Left renal pelvis (tissue), 4 donors: ENCODE data around the gene TIAM2. TPM values are rescaled to one million over a fixed set of nuclear protein-coding genes. Genes with fewer than 3 reads are reported as not detected.
"Not testable (repeated sequence)": the region's sequence is repeated elsewhere in the genome, so short reads cannot be mapped to it uniquely, and the experiment has no call there.

Source experiments
- DNase-seq, 4 donors: peaks; one replicate each; pipeline ENCODE4 v3.0.0-alpha.2; 2013; ENCODE audit warnings: low read depth in 4 of 4, low spot score in 3 of 4
- polyA plus RNA-seq, 4 donors: library from polyadenylated mRNA; unstranded; fragments of 120-200 nt; gene quantifications; one replicate each; pipeline ENCODE4 v1.2.1, GENCODE V29; 2013; ENCODE audit not compliant: insufficient read length in 4 of 4

The TIAM2 gene
- polyA plus RNA-seq, 4 donors: 18.4 to 22.2 (median 21.1) TPM

GRCh38 chr6:155219858-155220301 lies 224.8 kb downstream of the TIAM2 start:
- no peak for DNase-seq

DNA sequence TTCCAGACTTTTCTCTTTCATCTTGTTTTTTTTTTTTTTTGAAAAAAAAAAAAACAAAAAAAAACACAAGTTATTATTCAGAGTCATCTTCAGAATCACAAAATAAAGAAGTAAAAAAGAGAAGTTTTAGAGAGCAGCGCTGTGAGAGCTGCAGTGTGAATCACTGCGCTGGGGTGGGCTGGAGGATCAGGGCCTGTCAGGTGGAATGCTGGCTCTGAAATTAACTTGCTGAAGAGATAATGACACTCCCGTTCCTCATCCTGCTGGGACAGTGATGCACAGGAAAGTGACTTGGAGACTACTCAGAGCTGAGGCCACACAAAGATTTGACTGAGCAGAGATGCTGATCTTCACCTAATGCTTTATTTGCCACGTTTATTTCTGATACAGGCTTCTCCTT lies 226.0 kb downstream of the TIAM2 start:
- DNase-seq: no peak

DNA sequence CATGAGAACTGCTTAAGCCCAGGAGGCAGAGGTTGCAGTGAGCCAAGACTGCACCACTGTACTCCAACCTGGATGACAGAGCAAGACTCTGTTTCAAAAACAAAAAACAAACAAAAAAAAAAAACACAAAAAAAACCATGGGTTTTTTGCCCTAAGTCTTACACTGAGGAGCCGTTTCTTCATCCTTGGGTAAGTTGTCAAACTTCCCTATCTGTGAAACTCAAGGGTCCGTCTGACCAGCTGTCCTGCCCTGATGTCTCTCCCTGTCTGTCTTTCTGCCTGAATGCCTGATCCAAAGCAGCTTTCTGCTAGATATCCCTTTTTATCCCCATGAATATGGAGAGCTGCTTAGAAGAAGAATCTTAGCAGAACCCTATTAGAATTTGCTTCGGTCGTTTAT lies 227.4 kb downstream of the TIAM2 start:
- no peak for DNase-seq

- DNase-seq: no peak
Observed at GRCh38 chr6:155223646-155224451, 228.7 kb downstream of the TIAM2 start.

DNA sequence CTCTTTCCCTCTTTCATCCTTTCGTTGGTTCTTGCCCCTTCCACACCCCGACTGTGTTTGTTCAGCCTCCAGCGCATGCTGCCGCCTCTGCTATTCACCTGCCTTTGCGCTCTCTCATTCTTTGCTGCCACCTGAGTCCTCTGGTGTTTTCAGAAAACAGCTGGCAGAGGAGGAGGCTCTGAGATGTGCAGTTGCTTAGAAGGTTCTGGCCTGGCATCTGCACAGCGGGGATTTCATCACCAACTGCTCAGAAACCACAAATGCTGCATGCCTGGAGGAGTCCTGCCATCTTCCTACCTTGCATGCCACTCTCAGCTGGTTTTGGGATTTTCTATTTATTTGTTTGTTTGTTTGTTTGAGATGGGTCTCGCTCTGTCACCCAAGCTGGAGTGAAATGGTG lies 229.5 kb downstream of the TIAM2 start:
- no peak for DNase-seq

DNA sequence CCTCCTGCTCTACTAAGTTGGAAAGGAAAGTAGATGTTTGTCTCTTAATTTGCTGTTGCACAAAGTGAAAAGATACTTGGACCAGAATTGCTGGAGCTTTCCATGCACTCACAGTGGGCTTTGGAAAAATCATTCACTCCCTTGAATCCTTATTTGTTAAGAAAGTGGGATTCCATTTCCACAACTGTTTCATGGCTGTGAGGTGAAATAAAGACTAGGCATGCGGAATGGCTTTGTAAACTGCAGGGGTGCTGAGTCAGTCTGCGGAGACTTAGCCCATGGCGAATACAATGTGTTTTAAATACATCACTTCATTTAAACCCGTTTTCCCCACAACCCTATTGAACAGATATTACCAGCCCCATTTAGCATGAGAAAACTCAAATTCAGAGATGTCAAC lies 231.9 kb downstream of the TIAM2 start:
- no peak for DNase-seq

GRCh38 chr6:155228546-155229166 lies 233.5 kb downstream of the TIAM2 start:
- no peak for DNase-seq

DNA sequence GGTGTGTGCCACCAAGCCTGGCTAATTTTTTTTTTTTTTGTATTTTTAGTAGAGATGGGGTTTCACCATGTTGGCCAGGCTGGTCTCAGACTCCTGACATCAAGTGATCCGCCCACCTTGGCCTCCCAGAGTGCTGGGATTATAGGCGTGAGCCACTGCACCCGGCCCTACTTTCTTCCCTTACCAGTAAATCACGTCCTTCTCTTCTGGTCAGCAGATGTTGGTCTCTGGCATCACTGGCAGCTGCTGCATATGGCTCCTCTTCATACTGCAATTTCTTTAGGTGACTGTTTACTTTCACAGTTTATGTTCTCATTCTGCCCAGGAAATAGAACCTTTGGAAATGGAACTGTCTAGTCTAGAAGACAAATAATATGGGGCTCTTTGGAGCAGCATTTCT lies 235.9 kb downstream of the TIAM2 start:
- not testable (repeated sequence) for DNase-seq

- no peak for DNase-seq
Observed at GRCh38 chr6:155232848-155233247, 237.7 kb downstream of the TIAM2 start.

GRCh38 chr6:155234167-155234566 lies 239.1 kb downstream of the TIAM2 start:
- DNase-seq: no peak

GRCh38 chr6:155234687-155235086 lies 239.6 kb downstream of the TIAM2 start:
- DNase-seq: no peak

- no peak for DNase-seq
Observed at GRCh38 chr6:155235087-155235486, 240.0 kb downstream of the TIAM2 start.

DNA sequence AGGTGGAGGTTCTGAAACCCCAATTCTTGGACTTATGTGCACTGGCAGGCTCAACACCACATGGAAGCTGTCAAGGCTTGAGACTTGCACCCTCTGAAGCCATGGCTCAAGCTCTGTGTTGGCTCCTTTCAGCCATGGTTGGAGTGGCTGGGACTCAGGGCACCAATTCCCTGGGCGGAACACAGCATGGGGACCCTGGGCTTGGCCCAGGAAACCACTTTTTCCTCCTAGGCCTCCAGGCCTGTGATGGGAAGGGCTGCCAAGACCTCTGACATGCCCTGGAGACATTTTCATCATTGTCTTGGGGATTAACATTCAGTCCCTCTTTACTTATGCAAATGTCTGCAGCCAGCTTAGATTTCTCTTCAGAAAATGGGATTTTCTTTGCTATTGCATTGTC lies 242.5 kb downstream of the TIAM2 start:
- no peak for DNase-seq

DNA sequence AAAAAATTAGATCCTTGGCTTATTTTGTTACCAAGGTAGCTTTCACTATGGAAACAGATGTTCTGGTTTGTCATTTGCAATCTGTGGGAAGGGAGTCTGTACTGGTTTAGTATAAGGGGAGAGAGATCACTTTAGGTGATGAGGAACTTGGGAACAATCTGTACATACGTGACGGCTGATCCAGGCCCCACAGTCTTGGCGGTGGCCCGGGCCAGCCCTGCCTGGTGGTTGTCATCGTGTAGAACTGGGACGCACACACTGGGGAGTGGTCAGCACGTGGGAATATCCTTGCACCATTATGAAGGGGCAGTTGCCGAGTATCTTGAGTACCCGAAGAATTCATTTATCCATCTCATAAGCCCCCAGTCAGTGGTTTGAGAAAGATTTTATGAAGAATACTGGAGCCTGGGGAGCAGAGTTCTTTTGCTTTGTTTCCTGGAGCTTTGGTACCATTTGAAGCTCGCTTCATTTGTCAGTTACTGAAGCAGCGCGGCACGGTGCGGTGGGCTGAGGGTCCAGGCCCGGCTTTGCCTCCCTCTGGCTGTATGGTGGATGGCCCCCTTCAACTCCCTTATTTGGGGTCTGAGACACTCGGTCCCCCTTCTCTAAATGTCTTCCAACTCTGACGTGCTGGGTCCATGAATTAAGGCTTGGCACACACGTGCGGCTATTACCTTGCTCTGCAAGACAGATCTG lies 245.9 kb downstream of the TIAM2 start:
- no peak for DNase-seq

- no peak for DNase-seq
Observed at GRCh38 chr6:155241966-155242365, 246.9 kb downstream of the TIAM2 start.

DNA sequence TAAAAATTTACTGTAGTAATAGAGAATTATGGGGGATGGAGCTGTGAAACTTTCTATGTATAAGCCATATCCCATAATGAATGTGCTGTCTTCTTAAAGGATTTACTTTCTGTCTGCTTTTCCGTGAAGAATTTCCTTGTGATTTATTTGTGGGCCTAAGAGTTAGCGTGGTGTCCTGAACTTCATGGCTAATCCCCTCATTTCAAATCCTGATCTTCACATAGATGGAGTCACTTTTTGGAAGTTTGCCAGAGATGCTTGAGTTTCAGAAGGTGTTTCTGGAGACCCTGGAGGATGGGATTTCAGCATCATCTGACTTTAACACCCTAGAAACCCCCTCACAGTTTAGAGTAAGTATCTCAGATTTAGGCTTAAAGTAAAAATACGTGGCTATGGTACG lies 249.3 kb downstream of the TIAM2 start:
- DNase-seq: no peak

GRCh38 chr6:155245193-155245592 lies 250.1 kb downstream of the TIAM2 start:
- DNase-seq: no peak

GRCh38 chr6:155245831-155246230 lies 250.7 kb downstream of the TIAM2 start:
- DNase-seq: no peak

DNA sequence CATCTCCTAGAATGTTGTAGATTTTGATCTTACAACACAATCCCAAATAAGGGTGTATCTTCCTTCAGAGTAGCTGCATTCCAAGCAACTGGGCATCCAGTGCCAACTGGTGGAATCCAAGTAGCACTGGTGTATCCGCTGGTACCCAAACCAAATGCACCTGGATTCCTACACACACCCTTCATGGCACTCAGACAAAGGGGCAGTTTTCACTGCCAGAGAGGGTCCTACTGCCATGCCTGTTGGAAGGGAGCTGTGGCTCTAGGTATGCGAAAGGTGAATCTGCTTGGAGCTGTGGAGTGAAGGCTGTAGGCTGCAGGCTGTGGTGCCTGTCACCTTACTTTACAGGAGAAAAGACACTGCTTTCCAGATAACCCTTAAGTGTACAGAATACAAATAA lies 251.7 kb downstream of the TIAM2 start:
- no peak for DNase-seq

GRCh38 chr6:155247618-155248007 lies 252.5 kb downstream of the TIAM2 start:
- no peak for DNase-seq
